Nephron (organoid): ENCODE results near the gene HSD3B7.

Experiments
- H3K27ac Mint-ChIP-seq, 3 experiments: 2 replicates each; pipeline ENCODE4 v1.8.0; 2020; ENCODE audit warnings: mixed read lengths in 3 of 3, mild to moderate bottlenecking in 2 of 3, moderate library complexity in 1 of 3
- H3K27me3 Mint-ChIP-seq: 2 replicates; pipeline ENCODE4 v1.8.0; 2021; ENCODE audit warnings: low read depth, mild to moderate bottlenecking, moderate library complexity, mixed read lengths
- H3K36me3 Mint-ChIP-seq: 2 replicates; pipeline ENCODE4 v1.8.0; 2020; ENCODE audit warnings: low read depth, mixed read lengths
- H3K4me1 Mint-ChIP-seq: 2 replicates; pipeline ENCODE4 v1.8.0; 2020; ENCODE audit warnings: mixed read lengths
- H3K4me3 Mint-ChIP-seq, 3 experiments: 2 replicates each; pipeline ENCODE4 v1.8.0; 2020; ENCODE audit warnings: mild to moderate bottlenecking in 3 of 3, mixed read lengths in 3 of 3, moderate library complexity in 2 of 3
- H3K9me3 Mint-ChIP-seq: 2 replicates; pipeline ENCODE4 v1.8.0; 2020; ENCODE audit warnings: mixed read lengths
- TF ChIP-seq, protein P1 (sequence below), 3 experiments: fragments of 200-600 bp; sonication (generic); IDR thresholded peaks; one replicate each; pipeline ENCODE4 v1.5.0; 2021; ENCODE audit warnings: antibody characterized with exemption in 3 of 3; ENCODE audit not compliant: unreplicated experiment in 3 of 3

Gene HSD3B7

DNA sequence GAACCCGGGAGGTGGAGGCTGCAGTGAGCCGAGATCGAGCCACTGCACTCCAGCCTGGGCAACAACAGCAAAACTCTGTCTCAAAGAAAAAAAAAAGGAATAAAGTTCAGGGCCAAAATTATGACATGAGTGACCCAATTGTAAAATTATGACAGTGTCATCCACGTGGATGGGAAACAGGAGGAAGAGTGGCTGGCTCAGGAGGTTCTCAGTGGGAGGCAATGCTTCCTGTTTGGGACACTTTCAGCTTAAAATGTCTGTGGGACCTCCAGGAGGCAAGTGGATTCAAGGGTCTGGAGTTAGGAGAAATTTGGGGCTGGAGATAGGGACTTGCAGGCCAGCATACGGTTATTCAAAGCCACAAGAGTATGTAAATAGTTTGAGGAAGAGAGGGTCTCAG lies 40.3 kb downstream of the HSD3B7 start:
- TF ChIP-seq, protein P1, sequence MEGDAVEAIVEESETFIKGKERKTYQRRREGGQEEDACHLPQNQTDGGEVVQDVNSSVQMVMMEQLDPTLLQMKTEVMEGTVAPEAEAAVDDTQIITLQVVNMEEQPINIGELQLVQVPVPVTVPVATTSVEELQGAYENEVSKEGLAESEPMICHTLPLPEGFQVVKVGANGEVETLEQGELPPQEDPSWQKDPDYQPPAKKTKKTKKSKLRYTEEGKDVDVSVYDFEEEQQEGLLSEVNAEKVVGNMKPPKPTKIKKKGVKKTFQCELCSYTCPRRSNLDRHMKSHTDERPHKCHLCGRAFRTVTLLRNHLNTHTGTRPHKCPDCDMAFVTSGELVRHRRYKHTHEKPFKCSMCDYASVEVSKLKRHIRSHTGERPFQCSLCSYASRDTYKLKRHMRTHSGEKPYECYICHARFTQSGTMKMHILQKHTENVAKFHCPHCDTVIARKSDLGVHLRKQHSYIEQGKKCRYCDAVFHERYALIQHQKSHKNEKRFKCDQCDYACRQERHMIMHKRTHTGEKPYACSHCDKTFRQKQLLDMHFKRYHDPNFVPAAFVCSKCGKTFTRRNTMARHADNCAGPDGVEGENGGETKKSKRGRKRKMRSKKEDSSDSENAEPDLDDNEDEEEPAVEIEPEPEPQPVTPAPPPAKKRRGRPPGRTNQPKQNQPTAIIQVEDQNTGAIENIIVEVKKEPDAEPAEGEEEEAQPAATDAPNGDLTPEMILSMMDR (IDR thresholded peaks at IDR 0.05; ENCODE audit: unreplicated experiment in 3 of 3): no peak
- Mint-ChIP-seq H3K4me1 (peaks cover 5% of the 10 kb centered on the region), H3K36me3 (no peaks in the 10 kb centered on the region)

GRCh38 chr16:31029272-31029671 lies 44.3 kb downstream of the HSD3B7 start:
- Mint-ChIP-seq H3K9me3 (no peaks in the 10 kb centered on the region), H3K36me3 (peaks cover 2% of the 10 kb centered on the region), H3K27ac (no peak overlapping the region), H3K4me3 (peak overlapping the region in 1 of 3 experiments; percentile 25), H3K27me3 (peaks cover 3% of the 10 kb centered on the region), H3K4me1 (peaks cover 20% of the 10 kb centered on the region)
- TF ChIP-seq, protein P1 (IDR thresholded peaks at IDR 0.05; ENCODE audit: unreplicated experiment in 3 of 3): no peak

More for the DNA sequence above, 40.3 kb downstream of the HSD3B7 start:
- Mint-ChIP-seq H3K4me3 (no peak overlapping the region), H3K27me3 (peaks cover 1% of the 10 kb centered on the region), H3K27ac (peak overlapping the region in 2 of 3 experiments; percentile 21 to 32), H3K9me3 (no peaks in the 10 kb centered on the region)

GRCh38 chr16:31031276-31031675 lies 46.3 kb downstream of the HSD3B7 start:
- Mint-ChIP-seq H3K27me3 (peaks cover 3% of the 10 kb centered on the region), H3K4me3 (peak overlapping the region; percentile 15 to 95 (median 53)), H3K36me3 (peaks cover 7% of the 10 kb centered on the region), H3K4me1 (peaks cover 20% of the 10 kb centered on the region), H3K27ac (no peak overlapping the region), H3K9me3 (no peaks in the 10 kb centered on the region)
- TF ChIP-seq, protein P1 (IDR thresholded peaks at IDR 0.05; ENCODE audit: unreplicated experiment in 3 of 3): no peak

- TF ChIP-seq, protein P1 (IDR thresholded peaks at IDR 0.05; ENCODE audit: unreplicated experiment in 3 of 3): no peak
- Mint-ChIP-seq H3K4me1 (peaks cover 20% of the 10 kb centered on the region), H3K27me3 (peaks cover 3% of the 10 kb centered on the region), H3K9me3 (no peaks in the 10 kb centered on the region), H3K36me3 (peaks cover 16% of the 10 kb centered on the region), H3K4me3 (peak within 1 kb of the TSS; percentile 92 to 95 (median 94)), H3K27ac (peak within 1 kb of the TSS; percentile 94 to 97 (median 95))
Measured at GRCh38 chr16:31032736-31033708, 48.0 kb downstream of the HSD3B7 start, which contains the start of gene STX4. TSS of gene STX4 (plus strand) at chr16:31033558. CDS start at chr16:31033806, 248 bp downstream.

GRCh38 chr16:31033709-31034492 lies 48.9 kb downstream of the HSD3B7 start:
- Mint-ChIP-seq H3K36me3 (peaks cover 16% of the 10 kb centered on the region), H3K9me3 (no peaks in the 10 kb centered on the region), H3K4me3 (peak overlapping the region; percentile 92 to 95 (median 94)), H3K27ac (peak overlapping the region; percentile 94 to 97 (median 95)), H3K4me1 (peaks cover 20% of the 10 kb centered on the region), H3K27me3 (peaks cover 3% of the 10 kb centered on the region)
- TF ChIP-seq, protein P1 (IDR thresholded peaks at IDR 0.05; ENCODE audit: unreplicated experiment in 3 of 3): no peak
